SK-MEL-5 (cell line): ENCODE measurements around the gene PDCD7. TPM values are rescaled to one million over a fixed set of nuclear protein-coding genes. Genes with fewer than 3 reads are reported as not detected.
"Not testable (repeated sequence)": the region's sequence is repeated elsewhere in the genome, so short reads cannot be mapped to it uniquely, and the experiment has no call there.

Source experiments
- DNase-seq: peaks from one replicate; pipeline ENCODE4 v3.0.0-alpha.2; 2016; ENCODE audit warnings: low read depth, low spot score
- in situ Hi-C: cut with HindIII; loops from 2 replicates; pipeline ENCODE4 v1.10.0; 2016; ENCODE audit warnings: low sequenced_read_pairs, high pct_unique_total_duplicates, low pct_unique_long_range_greater_than_20kb
- total RNA-seq: library from RNA; depleted of rRNA; stranded (reverse); fragments of >200 nt; shearing (Covaris generic); gene quantifications from 2 replicates; pipeline ENCODE4 v1.2.3, GENCODE V29; 2014

The PDCD7 gene
- total RNA-seq, 1 experiment from 2014 or later = 27.5 TPM

DNA sequence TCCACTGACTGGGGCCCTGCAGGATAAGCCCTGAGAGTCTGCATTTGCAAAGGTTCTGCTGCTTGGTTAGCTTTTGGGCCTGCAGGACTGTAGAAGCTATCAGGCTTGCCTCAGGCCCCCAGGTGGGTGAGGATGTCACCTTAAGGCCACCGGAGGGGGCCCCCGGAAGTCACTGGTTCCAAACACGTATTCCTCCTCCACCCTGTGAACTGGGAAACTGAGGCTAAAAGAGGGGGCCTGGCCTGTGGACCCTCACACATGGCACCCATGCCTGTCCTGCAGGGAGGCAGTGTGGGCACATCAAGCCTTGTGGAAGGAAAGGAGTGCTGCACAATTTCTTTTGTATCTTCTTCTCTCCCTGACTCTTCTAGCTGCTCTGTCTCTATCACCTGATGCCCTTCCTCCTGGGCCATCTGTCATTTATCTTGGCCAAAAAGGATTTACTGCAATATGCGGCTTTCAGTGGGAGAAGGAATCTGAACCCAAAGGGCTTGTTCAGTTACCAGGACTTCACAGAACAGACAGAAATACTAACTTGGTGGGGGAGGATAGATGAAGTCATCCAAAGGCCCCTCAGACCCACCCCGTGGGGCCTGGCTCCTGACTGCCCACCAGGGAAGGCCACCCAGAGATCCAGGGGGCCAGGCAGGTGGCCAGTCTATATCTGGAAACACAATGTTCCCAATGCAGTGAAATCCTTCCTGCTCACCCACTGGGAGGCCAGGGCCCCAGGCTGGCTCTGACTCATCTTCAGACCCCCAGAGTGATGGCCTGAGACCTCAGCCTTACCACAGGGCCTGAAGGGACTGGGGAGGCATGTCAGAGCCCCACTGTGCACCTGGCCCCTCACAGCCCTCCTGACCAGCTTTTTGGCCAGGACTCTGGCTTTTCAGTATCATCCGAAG lies 36.9 kb downstream of the PDCD7 start:
- DNase-seq = no peak
- in situ Hi-C loops = no loop called here

DNA sequence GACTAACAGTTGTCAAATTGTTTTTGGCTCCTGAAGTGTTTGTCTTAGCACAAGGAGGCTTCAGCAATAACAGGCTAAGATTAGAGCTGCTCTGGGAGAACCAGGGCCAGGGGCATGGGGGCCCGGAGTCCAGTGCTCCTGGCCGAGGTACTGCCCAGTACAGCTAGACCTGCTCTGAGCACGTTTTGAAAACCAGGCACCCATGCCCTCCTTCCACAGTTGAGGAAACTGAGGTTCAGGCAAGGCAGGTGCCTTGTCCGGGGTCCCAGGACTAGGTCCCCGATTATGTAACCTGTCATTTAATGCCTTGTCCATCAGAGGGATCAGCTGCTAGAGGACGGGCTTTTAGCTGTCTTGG lies 37.9 kb downstream of the PDCD7 start:
- in situ Hi-C loops = no loop called here
- no peak for DNase-seq

DNA sequence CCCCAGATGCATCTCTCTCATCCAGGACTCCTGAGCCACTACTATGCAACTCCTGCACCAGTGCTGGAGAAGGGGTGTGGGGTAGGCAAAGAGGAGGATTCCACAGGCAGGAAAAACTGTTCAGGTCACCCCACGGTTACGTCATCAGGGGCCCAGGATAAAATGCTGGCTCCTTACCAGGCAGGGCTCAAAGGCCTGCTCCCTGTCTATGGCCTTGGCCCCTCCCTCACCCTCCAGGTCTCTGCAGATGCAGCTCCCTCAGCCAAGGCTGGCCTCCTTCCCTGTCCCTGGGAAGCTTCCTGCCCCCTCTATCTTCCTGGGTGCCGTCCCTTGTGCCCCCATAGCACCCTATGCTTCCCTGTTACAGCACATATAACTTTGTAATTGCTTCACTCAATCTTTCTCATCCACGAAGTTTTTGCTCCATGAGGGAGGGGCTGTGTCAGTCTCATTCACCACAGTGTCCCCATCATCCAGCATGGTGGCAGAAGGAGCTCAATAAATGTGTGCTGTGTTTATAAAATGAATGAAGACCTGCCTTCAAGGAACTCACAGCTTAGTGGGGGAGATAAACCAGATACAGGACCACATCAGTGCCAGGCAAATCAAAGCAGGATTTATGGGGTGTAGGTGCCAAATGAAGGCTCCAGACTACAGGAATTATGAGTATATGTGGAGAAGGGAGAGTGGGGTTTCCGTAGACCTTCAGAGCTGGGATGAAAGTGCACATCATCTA lies 38.4 kb downstream of the PDCD7 start:
- no peak for DNase-seq
- in situ Hi-C loops = no loop called here

DNA sequence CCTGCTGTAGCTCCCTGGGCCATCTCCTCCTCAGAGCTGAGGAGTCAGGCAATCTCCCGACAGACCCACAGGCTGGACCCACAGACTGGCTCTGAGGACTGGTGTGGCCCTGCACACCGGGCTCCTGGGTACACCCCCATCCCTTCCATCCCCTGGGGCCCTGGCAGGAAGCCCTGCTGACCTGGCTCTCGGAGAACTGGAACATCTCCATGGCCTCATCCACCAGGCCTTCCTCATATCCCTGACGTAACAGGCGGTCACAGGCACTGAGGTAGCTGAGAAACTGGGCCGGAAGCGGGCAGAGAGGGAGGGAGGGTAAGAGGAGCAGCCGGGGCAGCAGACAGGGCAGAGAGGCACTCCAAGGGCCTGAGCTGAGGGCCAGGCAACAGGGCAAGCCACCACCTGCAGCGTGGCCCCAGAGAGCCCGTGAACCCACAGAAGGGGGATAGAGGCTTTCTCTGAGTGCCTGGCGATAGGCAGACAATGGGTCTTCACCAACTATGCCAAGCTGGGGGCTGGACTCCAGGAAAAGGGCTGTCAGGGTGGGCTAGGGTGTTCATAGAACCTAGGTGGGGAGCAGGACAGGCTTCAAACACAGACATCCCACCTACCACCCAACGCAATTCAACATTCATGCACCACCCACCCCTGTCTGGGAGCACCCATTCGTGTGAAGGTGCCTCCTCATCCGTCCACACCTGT lies 39.2 kb downstream of the PDCD7 start:
- in situ Hi-C loops = no loop called here
- DNase-seq = no peak

DNA sequence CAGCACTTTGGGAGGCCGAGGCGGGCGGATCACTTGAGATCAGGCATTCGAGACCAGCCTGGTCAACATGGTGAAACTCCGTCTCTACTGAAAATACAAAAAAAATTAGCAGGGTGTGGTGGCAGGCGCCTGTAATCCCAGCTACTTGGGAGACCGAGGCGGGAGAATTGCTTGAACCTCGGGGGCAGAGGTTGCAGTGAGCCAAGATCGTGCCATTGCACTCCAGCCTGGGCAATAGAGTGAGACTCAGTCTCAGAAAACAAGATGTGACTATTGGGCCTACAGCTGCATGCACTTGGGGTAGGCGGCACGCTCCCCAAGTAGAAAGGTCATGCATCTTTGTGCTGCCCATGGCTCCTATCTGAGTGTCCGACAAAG lies 39.8 kb downstream of the PDCD7 start:
- DNase-seq, in situ Hi-C loops: not testable (repeated sequence)

DNA sequence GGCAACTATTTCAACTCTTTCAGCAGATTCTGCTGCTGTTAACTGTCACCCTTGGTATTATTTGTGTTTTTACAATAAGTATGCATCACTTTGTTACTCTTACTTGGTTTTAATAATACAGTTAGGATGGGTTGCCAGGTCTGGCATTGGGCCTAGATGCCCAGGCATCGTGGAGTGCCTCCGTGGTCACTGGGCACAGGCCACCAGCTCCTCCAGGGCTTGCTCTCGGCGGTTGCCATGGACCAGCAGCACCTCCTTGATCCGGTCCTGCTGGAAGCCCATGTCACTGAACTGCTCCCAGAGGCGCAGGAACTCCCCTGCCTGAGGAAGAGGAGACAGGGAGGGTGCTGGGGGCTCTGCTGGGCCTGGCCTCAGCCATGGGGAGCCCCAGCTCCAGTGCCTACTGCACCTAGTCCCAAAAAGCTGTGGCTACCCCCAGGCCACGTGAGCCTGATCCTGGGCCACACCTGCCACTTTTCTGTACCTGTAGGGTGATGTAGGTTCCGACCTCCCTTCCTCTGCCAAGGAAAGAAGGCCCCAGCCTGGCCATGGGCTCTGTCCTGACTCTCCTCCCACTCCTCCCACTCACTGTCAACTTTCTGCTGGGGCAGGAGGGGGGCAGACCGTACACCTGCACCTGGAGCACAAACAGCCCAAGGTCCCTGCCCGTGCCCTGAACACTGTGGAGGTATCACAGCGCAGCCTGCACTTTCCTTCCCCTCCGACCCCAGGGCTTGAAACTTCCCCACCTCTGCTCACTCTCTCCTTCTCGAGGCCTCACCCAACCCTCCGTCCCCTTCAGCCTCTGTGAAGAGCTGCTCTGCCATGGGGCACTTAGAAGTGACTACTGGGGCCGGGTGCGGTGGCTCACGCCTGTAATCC lies 40.5 kb downstream of the PDCD7 start:
- no peak for DNase-seq
- in situ Hi-C loops = no loop called here

DNA sequence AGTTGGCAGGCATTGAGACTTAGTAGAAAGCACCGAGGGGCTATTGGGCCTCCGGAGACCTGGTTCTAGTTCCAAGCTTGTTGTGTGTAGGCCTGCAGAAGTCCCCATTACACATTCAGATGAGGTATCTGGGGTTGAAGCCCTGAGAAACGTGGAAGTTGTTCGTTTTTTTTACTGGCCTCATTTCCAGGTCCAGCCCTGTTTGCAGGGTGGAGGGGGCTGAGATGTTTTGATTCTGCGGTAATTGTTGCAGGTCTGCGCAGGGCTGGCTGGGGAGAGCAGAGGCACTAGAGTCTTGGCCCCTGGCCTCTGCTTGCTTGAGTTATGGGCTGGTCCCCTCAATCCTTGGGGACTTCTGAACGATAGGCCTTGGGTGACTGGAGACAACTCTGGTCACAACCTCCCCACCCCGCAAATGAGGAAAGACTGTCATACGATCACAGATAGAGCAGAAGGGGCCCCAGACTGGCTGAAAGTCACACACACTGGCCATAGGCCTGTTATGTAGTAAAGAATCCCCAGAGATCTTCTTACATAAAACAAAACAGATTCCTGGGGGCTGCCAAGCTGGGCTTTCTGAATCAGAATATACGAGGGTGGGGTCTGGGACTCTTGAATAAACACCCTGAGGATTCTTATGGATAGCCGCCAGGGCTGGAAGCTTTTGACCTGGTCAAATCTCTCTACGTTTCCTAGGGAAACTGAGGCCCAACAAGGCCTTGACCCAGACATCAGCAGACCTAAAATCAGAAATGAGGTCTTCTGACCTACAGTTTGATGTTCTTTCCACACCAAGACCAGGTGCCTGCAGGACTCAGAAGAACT lies 41.5 kb downstream of the PDCD7 start:
- DNase-seq = no peak

DNA sequence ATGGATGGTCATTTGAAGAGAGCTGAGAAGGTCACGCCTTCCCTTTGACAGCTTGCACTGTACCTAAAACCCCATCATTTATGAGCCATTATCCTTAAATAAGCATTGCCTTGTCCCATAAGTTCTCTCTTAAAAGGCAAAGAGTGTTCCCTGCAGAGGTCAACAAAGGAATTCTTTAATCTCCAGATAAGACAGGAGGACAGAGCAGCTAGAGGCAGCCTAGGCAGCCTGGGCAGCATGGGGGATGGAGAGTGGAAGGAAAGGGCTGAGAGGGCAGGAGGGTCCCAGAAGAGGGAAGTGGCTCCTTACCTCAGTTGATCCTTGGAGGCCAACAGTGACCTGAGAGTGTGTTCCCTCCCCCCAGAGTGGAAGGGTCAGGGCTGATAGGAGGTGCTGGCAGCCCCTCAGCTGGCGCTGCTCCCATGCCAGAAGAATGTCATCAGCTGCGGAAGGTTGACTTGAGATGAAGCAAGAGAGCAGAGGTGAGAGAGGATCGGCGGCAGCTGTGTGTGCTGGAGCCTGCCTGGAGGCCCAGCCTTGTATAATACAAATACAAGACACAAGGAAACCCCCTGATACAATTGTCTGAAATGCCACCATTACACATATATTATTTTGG lies 44.3 kb downstream of the PDCD7 start:
- no peak for DNase-seq
- in situ Hi-C loops = no loop called here

More for the DNA sequence above, 41.5 kb downstream of the PDCD7 start:
- in situ Hi-C loops = no loop called here

DNA sequence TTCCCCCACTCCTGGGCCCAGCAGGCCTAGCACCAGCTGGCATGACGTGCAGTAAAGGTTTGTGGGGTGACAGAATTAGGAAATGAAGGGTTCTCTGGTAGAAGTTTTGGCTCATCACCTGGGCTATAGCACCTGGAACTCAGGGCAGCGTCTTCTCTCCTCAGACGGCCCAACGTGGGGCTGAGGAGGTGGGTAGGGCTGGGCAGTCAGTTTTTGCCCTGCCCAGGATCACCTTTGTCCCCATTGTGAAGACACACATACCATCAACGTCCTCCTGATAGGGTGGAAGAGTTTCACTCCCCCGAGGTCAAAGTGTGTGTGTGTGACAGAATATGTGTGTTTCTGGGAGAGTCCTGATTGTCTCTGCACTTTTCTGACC lies 45.0 kb downstream of the PDCD7 start:
- no peak for DNase-seq
- in situ Hi-C loops = no loop called here

DNA sequence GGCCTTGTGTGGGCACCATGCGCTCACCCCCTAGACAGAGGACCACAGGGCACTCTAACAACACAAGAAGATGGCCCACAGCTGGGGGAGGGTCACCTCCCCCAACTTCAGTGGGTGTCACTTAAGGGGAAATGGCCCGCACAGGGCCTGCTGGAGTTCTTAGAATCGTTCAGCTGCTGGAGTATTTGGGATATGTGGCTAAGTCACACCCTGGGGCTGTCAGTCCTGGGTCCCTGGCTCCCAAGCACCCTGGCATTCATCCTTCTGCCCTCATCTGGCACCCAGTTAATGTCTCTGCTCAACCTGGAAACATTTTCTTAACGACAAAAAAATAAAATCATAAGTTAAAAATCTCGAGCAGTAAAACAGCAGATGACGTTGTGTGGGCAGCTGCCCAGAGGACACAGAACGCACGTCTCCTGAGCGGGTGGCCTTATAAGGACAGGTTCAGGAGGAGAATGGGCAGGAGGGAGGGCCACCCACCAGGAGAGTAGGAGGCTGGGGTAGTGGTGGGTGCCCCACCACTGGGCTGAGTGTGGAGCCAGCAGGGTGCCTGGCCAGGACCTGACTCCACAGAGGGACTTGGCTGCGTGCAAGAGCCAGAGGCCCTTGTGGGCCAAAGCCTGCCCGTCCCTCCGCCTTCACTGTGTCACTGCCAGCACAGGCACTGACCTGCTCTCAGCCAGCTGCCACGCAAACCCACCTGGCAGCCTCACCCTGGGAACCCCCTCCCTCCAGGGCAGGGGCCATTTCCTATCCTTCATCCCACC lies 45.5 kb downstream of the PDCD7 start:
- in situ Hi-C loops = no loop called here
- no peak for DNase-seq

DNA sequence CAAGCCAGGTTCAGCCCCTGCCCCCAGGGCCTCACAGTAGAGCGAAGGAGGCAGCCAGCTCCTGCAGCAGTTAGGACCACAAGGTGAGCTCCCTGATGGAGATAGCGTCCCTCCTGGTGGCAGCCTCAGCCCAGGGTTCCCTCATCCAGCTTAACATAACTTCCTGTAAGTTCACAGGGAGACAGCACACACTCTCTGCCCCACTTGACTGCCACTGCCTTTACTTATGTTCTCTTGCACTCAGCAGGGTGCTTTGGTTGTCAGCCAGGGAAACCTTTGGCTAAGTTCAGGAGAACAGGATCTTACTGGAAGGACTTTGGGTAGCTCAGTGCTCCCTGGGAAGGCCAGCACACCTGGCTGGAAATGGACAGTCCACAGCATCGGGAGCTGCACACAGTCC lies 46.2 kb downstream of the PDCD7 start:
- DNase-seq = no peak
- in situ Hi-C loops = no loop called here

DNA sequence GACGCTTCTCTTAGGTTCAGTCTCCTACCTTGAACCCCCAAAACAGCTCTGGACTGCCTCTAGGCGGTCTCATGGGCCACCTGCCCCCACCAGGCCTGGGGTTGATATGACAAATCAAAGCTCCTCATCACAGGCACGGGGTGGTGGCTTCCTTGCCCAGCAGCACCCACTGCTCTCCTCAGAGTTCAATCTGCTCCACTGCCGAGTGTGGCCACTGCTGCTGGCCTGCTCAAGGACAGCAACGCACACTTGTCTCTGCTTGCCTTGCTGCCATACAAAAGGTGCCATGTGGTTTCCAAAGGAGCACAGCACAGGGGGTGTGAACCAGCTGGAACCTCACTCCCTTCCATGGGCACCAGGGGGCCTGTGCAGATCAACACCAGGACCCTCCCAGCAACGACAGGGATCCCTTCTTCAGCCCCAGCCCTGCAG lies 46.9 kb downstream of the PDCD7 start:
- in situ Hi-C loops = no loop called here
- DNase-seq = peak; percentile 45

DNA sequence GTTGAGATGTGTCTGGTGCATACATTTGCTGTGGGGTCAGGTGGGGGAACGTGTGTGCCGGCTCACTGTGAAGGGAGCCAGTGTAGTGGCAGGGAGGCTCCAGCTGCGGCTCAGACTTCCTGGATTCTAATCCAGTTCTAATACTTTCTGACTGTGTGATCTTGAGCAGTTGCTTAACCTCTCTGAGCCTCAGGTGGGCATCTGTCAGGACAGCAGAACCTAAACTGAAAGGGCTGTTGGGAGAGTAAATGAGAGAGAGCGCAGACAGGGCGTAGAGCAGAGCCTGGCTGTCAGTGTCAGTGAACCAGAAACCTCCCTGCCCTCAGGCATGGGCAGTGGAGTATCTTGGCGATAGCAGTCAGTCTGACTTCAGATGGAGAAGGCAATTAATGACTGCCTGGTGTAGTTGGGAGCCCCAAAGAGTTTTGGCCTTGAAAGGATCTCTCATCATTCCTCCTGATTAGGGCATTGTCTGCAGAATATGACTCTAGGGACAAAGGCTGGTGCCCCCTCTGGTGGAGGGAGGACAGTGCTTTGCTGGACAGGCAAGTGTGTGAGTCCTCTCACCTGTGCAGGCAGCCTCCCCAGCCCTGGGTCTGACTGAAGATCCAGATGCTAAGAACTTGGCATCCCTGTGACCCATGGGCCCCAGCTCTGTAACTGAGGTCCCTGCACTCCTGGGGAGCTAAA lies 47.5 kb downstream of the PDCD7 start:
- in situ Hi-C loops = no loop called here
- DNase-seq = peak; percentile 57

DNA sequence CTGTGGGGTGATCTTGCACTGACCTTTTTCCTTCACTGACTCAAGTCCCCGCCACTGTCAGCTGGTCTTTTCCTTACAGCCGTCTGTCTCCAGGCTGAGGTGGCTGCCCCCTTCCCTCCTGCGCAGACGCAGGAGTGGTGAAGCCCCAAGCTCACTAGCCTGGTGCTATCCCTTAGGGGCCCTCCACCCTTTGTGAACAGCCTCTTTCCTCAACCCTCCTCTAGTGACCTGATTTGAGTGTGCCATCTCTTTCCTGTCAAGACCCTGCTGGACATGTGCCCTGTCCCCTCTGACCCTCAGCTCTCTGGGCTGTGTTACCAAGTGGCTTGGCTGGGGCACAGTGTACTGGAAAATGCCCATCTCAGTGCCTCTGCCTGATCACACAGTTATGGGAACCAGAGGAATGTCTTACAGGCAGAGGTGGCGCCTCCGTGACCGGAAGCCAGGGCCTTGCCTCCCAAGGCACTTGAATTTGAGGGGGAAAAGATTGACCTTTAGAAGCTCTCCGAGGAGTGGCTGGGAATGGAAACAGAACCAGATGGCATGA lies 48.3 kb downstream of the PDCD7 start:
- no peak for DNase-seq
- in situ Hi-C loops = no loop called here
